ENCODE results near the gene ALG10B. TPM values are rescaled to one million over a fixed set of nuclear protein-coding genes. Genes with fewer than 3 reads are reported as not detected.
A peak's percentile ranks its signal among the peaks of the same experiment; 100 is the strongest.
"Not testable (repeated sequence)": the region's sequence is repeated elsewhere in the genome, so short reads cannot be mapped to it uniquely, and the experiment has no call there.

Gene ALG10B
- 6.8 TPM for polyA plus RNA-seq (ENCODE audit: insufficient read length)

GRCh38 chr12:38316391-38317129 lies at the start of gene ALG10B:
TSS of gene ALG10B (plus strand) at chr12:38316774. CDS start at chr12:38316894, 120 bp downstream.
- peak; percentile 95 for DNase-seq (ENCODE audit: low read depth)

GRCh38 chr12:38268612-38269011 lies 48.0 kb upstream of the ALG10B start:
- no peak for DNase-seq (ENCODE audit: low read depth)

GRCh38 chr12:38269897-38270296 lies 46.7 kb upstream of the ALG10B start:
- DNase-seq (ENCODE audit: low read depth) = no peak

GRCh38 chr12:38279756-38280155 lies 36.8 kb upstream of the ALG10B start:
- DNase-seq (ENCODE audit: low read depth) = no peak

GRCh38 chr12:38282886-38283285 lies 33.7 kb upstream of the ALG10B start:
- DNase-seq (ENCODE audit: low read depth) = no peak

- no peak for DNase-seq (ENCODE audit: low read depth)
These were observed 27.2 kb upstream of the ALG10B start for GRCh38 chr12:38289396-38289795.

GRCh38 chr12:38291160-38291559 lies 25.4 kb upstream of the ALG10B start:
- DNase-seq (ENCODE audit: low read depth) = no peak

- DNase-seq (ENCODE audit: low read depth) = not testable (repeated sequence)
These were observed 13.6 kb upstream of the ALG10B start for GRCh38 chr12:38302972-38303371.

- DNase-seq (ENCODE audit: low read depth) = not testable (repeated sequence)
These were observed 5.4 kb downstream of the ALG10B start for GRCh38 chr12:38321966-38322365.

GRCh38 chr12:38324912-38325311 lies 8.3 kb downstream of the ALG10B start:
- DNase-seq (ENCODE audit: low read depth) = no peak

GRCh38 chr12:38327356-38327755 lies 10.8 kb downstream of the ALG10B start:
- no peak for DNase-seq (ENCODE audit: low read depth)

- DNase-seq (ENCODE audit: low read depth) = no peak
These were observed 11.8 kb downstream of the ALG10B start for GRCh38 chr12:38328306-38328895.

- DNase-seq (ENCODE audit: low read depth) = not testable (repeated sequence)
These were observed 13.8 kb downstream of the ALG10B start for GRCh38 chr12:38330414-38330813.

- no peak for DNase-seq (ENCODE audit: low read depth)
These were observed 16.2 kb downstream of the ALG10B start for GRCh38 chr12:38332814-38333213.

GRCh38 chr12:38342444-38342843 lies 25.9 kb downstream of the ALG10B start:
- no peak for DNase-seq (ENCODE audit: low read depth)

GRCh38 chr12:38343256-38343655 lies 26.7 kb downstream of the ALG10B start:
- not testable (repeated sequence) for DNase-seq (ENCODE audit: low read depth)

GRCh38 chr12:38343916-38344315 lies 27.3 kb downstream of the ALG10B start:
- DNase-seq (ENCODE audit: low read depth) = not testable (repeated sequence)

- no peak for DNase-seq (ENCODE audit: low read depth)
These were observed 34.0 kb downstream of the ALG10B start for GRCh38 chr12:38350342-38351174.

GRCh38 chr12:38351175-38351508 lies 34.6 kb downstream of the ALG10B start:
- not testable (repeated sequence) for DNase-seq (ENCODE audit: low read depth)

- DNase-seq (ENCODE audit: low read depth) = no peak
These were observed 50.9 kb downstream of the ALG10B start for GRCh38 chr12:38367506-38367905.

GRCh38 chr12:38370311-38370710 lies 53.7 kb downstream of the ALG10B start:
- no peak for DNase-seq (ENCODE audit: low read depth)

GRCh38 chr12:38373784-38374183 lies 57.2 kb downstream of the ALG10B start:
- no peak for DNase-seq (ENCODE audit: low read depth)

- DNase-seq (ENCODE audit: low read depth) = no peak
These were observed 58.2 kb downstream of the ALG10B start for GRCh38 chr12:38374751-38375150.

Data from forelimb muscle (tissue), 1 donor.